HG02981 (cell line): ENCODE data around the gene PTPA.
"Not testable (repeated sequence)": the region's sequence is repeated elsewhere in the genome, so short reads cannot be mapped to it uniquely, and the experiment has no call there.

Experiments used
- ATAC-seq: cut with Tn5 transposase; IDR thresholded peaks from one replicate; pipeline ENCODE4 v1.9.1; 2021; ENCODE audit warnings: mild to moderate bottlenecking, moderate library complexity; ENCODE audit not compliant: unreplicated experiment

PTPA gene

GRCh38 chr9:129194221-129194620, 83.0 kb downstream of the PTPA start:
- no peak for ATAC-seq

DNA sequence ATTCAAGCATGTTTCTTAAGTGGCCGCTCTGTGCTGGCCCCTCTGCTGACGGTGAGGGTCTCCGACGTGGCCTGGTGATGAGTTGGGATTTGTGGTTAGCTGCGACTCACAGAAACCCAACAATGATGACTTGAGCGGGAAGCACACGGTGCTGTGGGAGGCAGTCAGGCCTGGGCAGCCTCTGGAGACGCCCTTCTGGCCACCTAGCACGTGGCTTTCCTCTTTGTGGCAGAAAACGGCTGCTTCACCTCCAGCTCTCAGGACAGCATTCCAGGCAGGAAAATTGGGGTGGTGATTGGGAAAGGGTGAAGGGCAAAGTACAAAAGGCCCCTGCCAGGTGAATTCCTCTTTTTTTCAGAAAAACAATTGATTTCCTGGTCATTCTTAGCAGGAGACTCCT, 84.4 kb downstream of the PTPA start:
- ATAC-seq: no peak

DNA sequence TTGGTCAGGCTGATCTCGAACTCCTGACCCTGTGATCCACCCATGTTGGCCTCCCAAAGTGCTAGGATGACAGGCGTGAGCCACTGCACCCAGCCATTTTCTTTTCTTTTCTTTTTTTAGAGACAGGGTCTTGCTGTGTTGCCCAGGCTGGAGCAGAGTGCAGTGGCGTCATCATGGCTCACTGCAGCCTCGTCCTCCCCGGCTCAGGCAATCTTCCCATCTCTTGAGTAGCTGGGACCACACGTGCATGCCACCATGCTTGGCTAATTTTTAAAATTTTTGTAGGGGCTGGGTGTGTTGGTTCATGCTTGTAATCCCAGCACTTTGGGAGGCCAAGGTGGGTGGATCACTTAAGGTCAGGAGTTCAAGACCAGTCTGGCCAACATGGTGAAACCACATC, 85.8 kb downstream of the PTPA start:
- not testable (repeated sequence) for ATAC-seq

- no peak for ATAC-seq
Observed at GRCh38 chr9:129197978-129198318, 86.7 kb downstream of the PTPA start.
